SK-N-SH treated with all-trans-retinoic acid at 6 μM for 48 hours (cell line): Measurements from ENCODE around the gene PITPNC1.

Experiments used
- ATAC-seq: fragments of 200-7000 bp; cut with Tn5 transposase; 3 replicates; pipeline ENCODE4 v1.9.1; 2020; ENCODE audit warnings: mild to moderate bottlenecking, moderate library complexity
- ARNTL ChIP-seq: fragments of 450-650 bp; formaldehyde crosslinking; IDR thresholded peaks from 2 replicates; pipeline ENCODE4 v1.5.0; 2020; ENCODE audit warnings: low read depth, mild to moderate bottlenecking, moderate library complexity, borderline replicate concordance
- BACH2 ChIP-seq: fragments of 250-450 bp; sonication (Bioruptor Pico); IDR thresholded peaks from 2 replicates; pipeline ENCODE4 v1.9.0; 2021; ENCODE audit warnings: mild to moderate bottlenecking, borderline replicate concordance
- CSDC2 ChIP-seq: fragments of 250-450 bp; sonication (Bioruptor Pico); IDR thresholded peaks from 2 replicates; pipeline ENCODE4 v1.5.0; 2020; ENCODE audit warnings: mild to moderate bottlenecking, moderate library complexity
- ESRRG ChIP-seq: fragments of 250-450 bp; sonication (Bioruptor Pico); IDR thresholded peaks from 2 replicates; pipeline ENCODE4 v1.6.1; 2021; ENCODE audit warnings: mild to moderate bottlenecking
- GLIS3 ChIP-seq: fragments of 250-450 bp; sonication (Bioruptor Pico); IDR thresholded peaks from 2 replicates; pipeline ENCODE4 v1.5.0; 2020; ENCODE audit warnings: mild to moderate bottlenecking, moderate library complexity
- ISL1 ChIP-seq: fragments of 250-450 bp; sonication (Bioruptor Pico); IDR thresholded peaks from 2 replicates; pipeline ENCODE4 v2.1.2; 2022; ENCODE audit warnings: mild to moderate bottlenecking, moderate library complexity
- OSR1 ChIP-seq: fragments of 250-450 bp; sonication (Bioruptor Pico); IDR thresholded peaks from 2 replicates; pipeline ENCODE4 v1.8.0; 2022; ENCODE audit warnings: moderate library complexity, mild to moderate bottlenecking, inconsistent platforms
- PPARA ChIP-seq: fragments of 250-450 bp; sonication (Bioruptor Pico); IDR thresholded peaks from 2 replicates; pipeline ENCODE4 v1.5.0; 2020; ENCODE audit warnings: mild to moderate bottlenecking, borderline replicate concordance
- RARB ChIP-seq: fragments of 250-450 bp; sonication (Bioruptor Pico); IDR thresholded peaks from 2 replicates; pipeline ENCODE4 v1.8.0; 2021; ENCODE audit warnings: mild to moderate bottlenecking, moderate library complexity
- SNAI2 ChIP-seq: fragments of 250-450 bp; sonication (Bioruptor Pico); IDR thresholded peaks from 2 replicates; pipeline ENCODE4 v1.5.0; 2020; ENCODE audit warnings: mild to moderate bottlenecking, moderate library complexity
- TCF4 ChIP-seq: fragments of 250-450 bp; sonication (Bioruptor Pico); IDR thresholded peaks from 2 replicates; pipeline ENCODE4 v1.8.0; 2021; ENCODE audit warnings: mild to moderate bottlenecking, moderate library complexity, borderline replicate concordance
- TOX ChIP-seq: fragments of 250-450 bp; sonication (Bioruptor Pico); IDR thresholded peaks from 2 replicates; pipeline ENCODE4 v1.8.0; 2021; ENCODE audit warnings: mild to moderate bottlenecking, moderate library complexity, borderline replicate concordance
- ZC3H10 ChIP-seq: fragments of 250-450 bp; sonication (Bioruptor Pico); IDR thresholded peaks from 2 replicates; pipeline ENCODE4 v1.5.1; 2021; ENCODE audit warnings: mild to moderate bottlenecking, moderate library complexity
- ZFP3 ChIP-seq: fragments of 250-450 bp; sonication (Bioruptor Pico); IDR thresholded peaks from 2 replicates; pipeline ENCODE4 v1.5.0; 2020; ENCODE audit warnings: mild to moderate bottlenecking, moderate library complexity
- ZFP30 ChIP-seq: fragments of 450-650 bp; formaldehyde crosslinking; IDR thresholded peaks from 2 replicates; pipeline ENCODE4 v1.5.0; 2022; ENCODE audit warnings: mild to moderate bottlenecking, moderate library complexity
- ZNF565 ChIP-seq: fragments of 450-650 bp; formaldehyde crosslinking; conservative IDR thresholded peaks from 2 replicates; pipeline ENCODE4 v1.5.0; 2020; ENCODE audit warnings: low read depth, mild to moderate bottlenecking, moderate library complexity
- ZNF70 ChIP-seq: fragments of 450-650 bp; formaldehyde crosslinking; IDR thresholded peaks from 2 replicates; pipeline ENCODE4 v1.5.0; 2020; ENCODE audit warnings: mild to moderate bottlenecking, moderate library complexity
- ZNF8 ChIP-seq: fragments of 450-650 bp; formaldehyde crosslinking; IDR thresholded peaks from 2 replicates; pipeline ENCODE4 v1.5.0; 2020; ENCODE audit warnings: mild to moderate bottlenecking, moderate library complexity
- TF ChIP-seq, protein P1 (sequence below): fragments of 250-450 bp; sonication (Bioruptor Pico); IDR thresholded peaks from 2 replicates; pipeline ENCODE4 v1.8.0; 2020; ENCODE audit warnings: mild to moderate bottlenecking, moderate library complexity, borderline replicate concordance
- TF ChIP-seq, protein P2 (sequence below): fragments of 250-450 bp; sonication (Bioruptor Pico); IDR thresholded peaks from 2 replicates; pipeline ENCODE4 v1.5.0; 2020; ENCODE audit warnings: mild to moderate bottlenecking, moderate library complexity
- TF ChIP-seq, protein P3 (sequence below): fragments of 250-450 bp; sonication (Bioruptor Pico); IDR thresholded peaks from 2 replicates; pipeline ENCODE4 v1.5.1; 2020; ENCODE audit warnings: low read depth, mild to moderate bottlenecking, moderate library complexity
- TF ChIP-seq, protein P4 (sequence below): fragments of 250-450 bp; sonication (Bioruptor Pico); IDR thresholded peaks from 2 replicates; pipeline ENCODE4 v1.8.0; 2021; ENCODE audit warnings: low read depth, mild to moderate bottlenecking, moderate library complexity, borderline replicate concordance

Gene PITPNC1

DNA sequence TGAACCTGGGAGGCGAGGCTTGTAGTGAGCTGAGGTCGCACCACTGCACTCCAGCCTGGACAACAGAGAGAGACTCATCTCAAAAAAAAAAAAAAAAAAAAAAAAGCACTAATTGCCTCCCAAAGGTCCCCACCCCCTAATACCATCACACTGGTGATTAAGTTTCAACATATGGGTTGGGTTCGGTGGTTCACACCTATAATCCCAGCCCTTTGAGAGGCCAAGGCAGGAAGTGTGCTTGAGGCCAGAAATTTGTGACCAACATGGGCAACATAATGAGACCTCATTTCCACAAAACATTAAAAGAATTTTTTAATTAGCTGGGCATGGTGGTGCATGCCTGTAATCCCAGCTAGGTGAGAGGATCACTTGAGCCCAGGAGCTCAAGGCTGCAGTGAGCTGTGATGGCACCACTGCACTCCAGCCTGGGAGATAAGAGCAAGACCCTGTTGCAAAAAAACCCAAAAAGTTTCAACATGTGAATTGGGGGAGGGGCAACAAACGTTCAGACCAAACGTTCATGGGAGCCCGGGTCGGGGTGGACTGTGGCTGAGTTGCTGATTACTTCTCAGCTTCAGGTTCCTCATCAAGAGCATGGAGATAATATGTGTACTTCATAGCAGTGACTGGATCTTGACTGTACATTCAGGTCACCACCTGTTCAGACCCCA lies 278.5 kb downstream of the PITPNC1 start:
- TF ChIP-seq, protein P1, sequence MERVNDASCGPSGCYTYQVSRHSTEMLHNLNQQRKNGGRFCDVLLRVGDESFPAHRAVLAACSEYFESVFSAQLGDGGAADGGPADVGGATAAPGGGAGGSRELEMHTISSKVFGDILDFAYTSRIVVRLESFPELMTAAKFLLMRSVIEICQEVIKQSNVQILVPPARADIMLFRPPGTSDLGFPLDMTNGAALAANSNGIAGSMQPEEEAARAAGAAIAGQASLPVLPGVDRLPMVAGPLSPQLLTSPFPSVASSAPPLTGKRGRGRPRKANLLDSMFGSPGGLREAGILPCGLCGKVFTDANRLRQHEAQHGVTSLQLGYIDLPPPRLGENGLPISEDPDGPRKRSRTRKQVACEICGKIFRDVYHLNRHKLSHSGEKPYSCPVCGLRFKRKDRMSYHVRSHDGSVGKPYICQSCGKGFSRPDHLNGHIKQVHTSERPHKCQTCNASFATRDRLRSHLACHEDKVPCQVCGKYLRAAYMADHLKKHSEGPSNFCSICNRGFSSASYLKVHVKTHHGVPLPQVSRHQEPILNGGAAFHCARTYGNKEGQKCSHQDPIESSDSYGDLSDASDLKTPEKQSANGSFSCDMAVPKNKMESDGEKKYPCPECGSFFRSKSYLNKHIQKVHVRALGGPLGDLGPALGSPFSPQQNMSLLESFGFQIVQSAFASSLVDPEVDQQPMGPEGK (CRISPR knock-in tag), result no peak
- TF ChIP-seq, protein P2, sequence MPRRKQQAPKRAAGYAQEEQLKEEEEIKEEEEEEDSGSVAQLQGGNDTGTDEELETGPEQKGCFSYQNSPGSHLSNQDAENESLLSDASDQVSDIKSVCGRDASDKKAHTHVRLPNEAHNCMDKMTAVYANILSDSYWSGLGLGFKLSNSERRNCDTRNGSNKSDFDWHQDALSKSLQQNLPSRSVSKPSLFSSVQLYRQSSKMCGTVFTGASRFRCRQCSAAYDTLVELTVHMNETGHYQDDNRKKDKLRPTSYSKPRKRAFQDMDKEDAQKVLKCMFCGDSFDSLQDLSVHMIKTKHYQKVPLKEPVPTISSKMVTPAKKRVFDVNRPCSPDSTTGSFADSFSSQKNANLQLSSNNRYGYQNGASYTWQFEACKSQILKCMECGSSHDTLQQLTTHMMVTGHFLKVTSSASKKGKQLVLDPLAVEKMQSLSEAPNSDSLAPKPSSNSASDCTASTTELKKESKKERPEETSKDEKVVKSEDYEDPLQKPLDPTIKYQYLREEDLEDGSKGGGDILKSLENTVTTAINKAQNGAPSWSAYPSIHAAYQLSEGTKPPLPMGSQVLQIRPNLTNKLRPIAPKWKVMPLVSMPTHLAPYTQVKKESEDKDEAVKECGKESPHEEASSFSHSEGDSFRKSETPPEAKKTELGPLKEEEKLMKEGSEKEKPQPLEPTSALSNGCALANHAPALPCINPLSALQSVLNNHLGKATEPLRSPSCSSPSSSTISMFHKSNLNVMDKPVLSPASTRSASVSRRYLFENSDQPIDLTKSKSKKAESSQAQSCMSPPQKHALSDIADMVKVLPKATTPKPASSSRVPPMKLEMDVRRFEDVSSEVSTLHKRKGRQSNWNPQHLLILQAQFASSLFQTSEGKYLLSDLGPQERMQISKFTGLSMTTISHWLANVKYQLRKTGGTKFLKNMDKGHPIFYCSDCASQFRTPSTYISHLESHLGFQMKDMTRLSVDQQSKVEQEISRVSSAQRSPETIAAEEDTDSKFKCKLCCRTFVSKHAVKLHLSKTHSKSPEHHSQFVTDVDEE (CRISPR knock-in tag), result no peak
- TF ChIP-seq ZNF8 (CRISPR knock-in tag) (no peak), ZC3H10 (CRISPR knock-in tag) (no peak), PPARA (CRISPR knock-in tag) (no peak), TOX (CRISPR knock-in tag) (no peak), ISL1 (CRISPR knock-in tag) (no peak)

DNA sequence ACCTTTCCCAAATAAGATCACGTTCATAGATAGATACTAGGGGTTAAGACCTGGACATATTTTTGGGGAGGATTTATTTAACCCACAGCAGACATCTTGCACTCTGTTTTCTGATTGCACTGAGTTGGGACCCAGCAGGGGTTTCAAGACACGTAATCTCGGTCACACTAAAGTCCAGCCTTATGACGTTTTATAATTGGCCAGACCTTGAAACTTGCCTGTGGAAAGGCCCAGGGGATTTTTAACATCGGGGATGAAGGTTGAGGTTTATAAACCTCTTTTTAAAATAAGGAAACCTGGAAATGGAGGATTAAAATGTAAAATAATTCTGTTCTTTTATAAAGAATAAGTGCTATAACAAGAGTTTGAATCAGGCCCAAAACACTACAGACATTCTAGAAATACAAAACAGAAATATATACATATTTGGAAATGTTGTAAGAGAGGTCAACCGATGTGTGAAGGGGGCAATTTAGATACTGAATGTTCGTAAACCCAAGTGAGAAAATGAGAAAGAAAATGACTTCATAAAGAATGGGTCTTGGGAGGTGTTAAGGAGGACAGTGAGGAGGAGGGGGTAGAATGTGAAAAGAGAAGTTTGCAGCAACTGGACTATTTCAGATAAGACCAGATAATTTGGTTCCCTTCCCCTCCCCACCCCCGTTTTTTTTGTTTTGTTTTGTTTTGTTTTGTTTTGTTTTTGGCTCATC lies 279.6 kb downstream of the PITPNC1 start:
- no peak for ATAC-seq

More for the DNA sequence above, 278.5 kb downstream of the PITPNC1 start:
- no peak for ATAC-seq

DNA sequence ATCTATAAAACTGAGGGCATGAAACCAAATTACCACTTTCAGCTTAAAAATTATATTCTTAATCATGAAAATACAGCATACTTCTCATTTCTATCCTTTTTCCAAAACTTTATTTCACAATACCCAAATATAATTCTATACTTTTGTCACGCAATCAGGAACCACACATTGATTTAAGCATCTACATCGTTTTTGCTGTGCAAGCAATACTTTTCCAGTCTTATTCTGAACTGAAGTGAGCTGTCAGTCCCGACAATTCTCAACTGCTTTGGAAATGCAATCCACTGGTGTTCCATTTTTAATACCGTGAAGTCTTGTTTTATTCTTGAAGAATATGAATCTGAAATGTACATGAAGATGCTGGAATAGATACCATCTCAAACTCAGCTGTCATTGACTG lies 280.5 kb downstream of the PITPNC1 start:
- no peak for ATAC-seq
- TF ChIP-seq ZC3H10 (CRISPR knock-in tag), result no peak
- TF ChIP-seq OSR1, result no peak
- no peak for TF ChIP-seq ESRRG (CRISPR knock-in tag)
- no peak for TF ChIP-seq ZNF565 (CRISPR knock-in tag)
- no peak for TF ChIP-seq CSDC2 (CRISPR knock-in tag)
- TF ChIP-seq ZNF70 (CRISPR knock-in tag), result no peak
- TF ChIP-seq PPARA (CRISPR knock-in tag), result no peak
- TF ChIP-seq, all 23 proteins: peak for 0

More for the DNA sequence above, 279.6 kb downstream of the PITPNC1 start:
- TF ChIP-seq ZFP30 (CRISPR knock-in tag), result no peak
- TF ChIP-seq ESRRG (CRISPR knock-in tag), result no peak
- no peak for TF ChIP-seq SNAI2
- TF ChIP-seq TOX (CRISPR knock-in tag), result no peak
- no peak for TF ChIP-seq ZFP3 (CRISPR knock-in tag)
- no peak for TF ChIP-seq TCF4 (CRISPR knock-in tag)
- no peak for TF ChIP-seq ISL1 (CRISPR knock-in tag)
- TF ChIP-seq CSDC2 (CRISPR knock-in tag), result no peak
- no peak for TF ChIP-seq ZNF70 (CRISPR knock-in tag)
- no peak for TF ChIP-seq ARNTL (CRISPR knock-in tag)
- TF ChIP-seq ZC3H10 (CRISPR knock-in tag), result no peak
- TF ChIP-seq, all 23 proteins: peak for 0

GRCh38 chr17:67658265-67658664 lies 281.2 kb downstream of the PITPNC1 start:
- ATAC-seq, result no peak
- TF ChIP-seq CSDC2 (CRISPR knock-in tag) (no peak), ZNF70 (CRISPR knock-in tag) (no peak), PPARA (CRISPR knock-in tag) (no peak), RARB (CRISPR knock-in tag) (no peak), ZNF8 (CRISPR knock-in tag) (no peak), GLIS3 (no peak), BACH2 (no peak), OSR1 (no peak), SNAI2 (no peak), ZFP30 (CRISPR knock-in tag) (no peak), ZNF565 (CRISPR knock-in tag) (no peak), ZFP3 (CRISPR knock-in tag) (no peak)
- TF ChIP-seq, protein P3, sequence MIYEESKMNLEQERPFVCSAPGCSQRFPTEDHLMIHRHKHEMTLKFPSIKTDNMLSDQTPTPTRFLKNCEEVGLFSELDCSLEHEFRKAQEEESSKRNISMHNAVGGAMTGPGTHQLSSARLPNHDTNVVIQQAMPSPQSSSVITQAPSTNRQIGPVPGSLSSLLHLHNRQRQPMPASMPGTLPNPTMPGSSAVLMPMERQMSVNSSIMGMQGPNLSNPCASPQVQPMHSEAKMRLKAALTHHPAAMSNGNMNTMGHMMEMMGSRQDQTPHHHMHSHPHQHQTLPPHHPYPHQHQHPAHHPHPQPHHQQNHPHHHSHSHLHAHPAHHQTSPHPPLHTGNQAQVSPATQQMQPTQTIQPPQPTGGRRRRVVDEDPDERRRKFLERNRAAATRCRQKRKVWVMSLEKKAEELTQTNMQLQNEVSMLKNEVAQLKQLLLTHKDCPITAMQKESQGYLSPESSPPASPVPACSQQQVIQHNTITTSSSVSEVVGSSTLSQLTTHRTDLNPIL, result no peak
- TF ChIP-seq, protein P4, sequence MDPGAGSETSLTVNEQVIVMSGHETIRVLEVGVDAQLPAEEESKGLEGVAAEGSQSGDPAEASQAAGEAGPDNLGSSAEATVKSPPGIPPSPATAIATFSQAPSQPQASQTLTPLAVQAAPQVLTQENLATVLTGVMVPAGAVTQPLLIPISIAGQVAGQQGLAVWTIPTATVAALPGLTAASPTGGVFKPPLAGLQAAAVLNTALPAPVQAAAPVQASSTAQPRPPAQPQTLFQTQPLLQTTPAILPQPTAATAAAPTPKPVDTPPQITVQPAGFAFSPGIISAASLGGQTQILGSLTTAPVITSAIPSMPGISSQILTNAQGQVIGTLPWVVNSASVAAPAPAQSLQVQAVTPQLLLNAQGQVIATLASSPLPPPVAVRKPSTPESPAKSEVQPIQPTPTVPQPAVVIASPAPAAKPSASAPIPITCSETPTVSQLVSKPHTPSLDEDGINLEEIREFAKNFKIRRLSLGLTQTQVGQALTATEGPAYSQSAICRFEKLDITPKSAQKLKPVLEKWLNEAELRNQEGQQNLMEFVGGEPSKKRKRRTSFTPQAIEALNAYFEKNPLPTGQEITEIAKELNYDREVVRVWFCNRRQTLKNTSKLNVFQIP (CRISPR knock-in tag), result no peak
- TF ChIP-seq, protein P2 (CRISPR knock-in tag), result no peak
